Tibial nerve (tissue), 4 donors: ENCODE measurements around the gene NUP210. TPM values are rescaled to one million over a fixed set of nuclear protein-coding genes. Genes with fewer than 3 reads are reported as not detected.

Source experiments
- DNase-seq, 2 donors: peaks; one replicate each; pipeline ENCODE4 v3.0.0-alpha.2; 2019; ENCODE audit warnings: low spot score in 2 of 2
- H3K27ac ChIP-seq, 4 donors: fragments of 200-600 bp; sonication (generic) in 3 of 4; one replicate each; pipeline ENCODE4 v1.5.1; 2017 to 2019; ENCODE audit warnings: mild to moderate bottlenecking in 1 of 4
- H3K27me3 ChIP-seq, 2 donors: fragments of 200-600 bp; sonication (generic) in 1 of 2; one replicate each; pipeline versions ENCODE4 v1.5.1 to v1.6.0; 2017 to 2019
- H3K36me3 ChIP-seq, 3 donors: fragments of 200-600 bp; sonication (generic); one replicate each; pipeline ENCODE4 v1.5.1; 2018 to 2019
- H3K4me1 ChIP-seq, 4 donors: fragments of 200-600 bp; sonication (generic) in 3 of 4; one replicate each; pipeline ENCODE4 v1.5.1; 2017 to 2019
- H3K4me3 ChIP-seq, 4 donors: fragments of 200-600 bp; sonication (generic) in 3 of 4; one replicate each; pipeline ENCODE4 v1.5.1; 2017 to 2019; ENCODE audit warnings: mild to moderate bottlenecking in 1 of 4, moderate library complexity in 1 of 4
- H3K9me3 ChIP-seq, 4 donors: fragments of 200-600 bp; sonication (generic) in 3 of 4; one replicate each; pipeline ENCODE4 v1.5.1; 2017 to 2019
- EP300 ChIP-seq, 2 donors: sonication (generic); formaldehyde crosslinking; IDR thresholded peaks; one replicate each; pipeline ENCODE4 v1.6.1; 2017; ENCODE audit warnings: antibody characterized with exemption in 2 of 2, mild to moderate bottlenecking in 1 of 2
- POLR2A ChIP-seq, 2 donors: fragments of 450-650 bp; IDR thresholded peaks; one replicate each; pipeline ENCODE4 v1.6.1; 2017; ENCODE audit warnings: antibody characterized with exemption in 2 of 2, mild to moderate bottlenecking in 2 of 2, moderate library complexity in 2 of 2
- WGBS, 2 donors: methylation state at CpG; one replicate each; pipeline ENCODE4 v1.1.5; 2018; 5-methylcytosine and 5-hydroxymethylcytosine counted together
- total RNA-seq, 4 donors: library from RNA; depleted of rRNA; stranded (reverse); fragments of >200 nt; gene quantifications; one replicate each; pipeline ENCODE4 v1.1.0, GENCODE V29; 2016
- TF ChIP-seq, protein P1 (sequence below), 5 experiments: fragments of 200-600 bp in 3 of 5; fragments of 450-650 bp in 2 of 5; sonication (generic) in 3 of 5; IDR thresholded peaks; one replicate each; pipeline ENCODE4 v1.5.1; 2016 to 2019; ENCODE audit warnings: antibody characterized with exemption in 5 of 5, mild to moderate bottlenecking in 3 of 5, moderate library complexity in 2 of 5

The NUP210 gene
- total RNA-seq, 4 donors from 2014 or later = 1.3 to 9.3 (median 2.0) TPM

DNA sequence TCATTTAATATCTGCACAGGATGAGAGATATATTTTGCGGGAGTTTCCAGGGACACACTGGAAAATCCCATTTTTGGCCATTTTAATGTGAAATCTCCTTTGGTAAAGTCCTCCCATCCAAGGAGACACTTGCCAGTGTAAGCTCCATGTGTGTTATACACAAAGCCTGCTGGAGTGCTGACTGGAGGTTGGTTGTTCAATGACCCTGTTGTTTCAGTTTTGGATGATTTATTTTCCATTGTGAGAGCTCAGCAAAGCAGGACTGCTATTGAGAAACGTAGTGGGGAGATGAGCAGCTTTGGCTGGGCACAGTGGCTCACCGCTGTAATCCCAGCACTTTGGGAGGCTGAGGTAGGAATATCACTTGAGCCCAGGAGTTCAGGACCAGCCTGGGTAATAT is 127.7 kb downstream of the NUP210 start:
- 68 to 70% methylated on average over 3 of the region's 3 CpGs for WGBS, 2 donors
- Histone ChIP-seq H3K36me3 (no peaks in the 10 kb centered on the region), H3K4me1 (no peaks in the 10 kb centered on the region), H3K9me3 (no peaks in the 10 kb centered on the region), H3K27ac (no peak overlapping the region), H3K27me3 (peaks cover 0 to 15% of the 10 kb centered on the region in 2 donors), H3K4me3 (no peak overlapping the region)
- TF ChIP-seq, protein P1, sequence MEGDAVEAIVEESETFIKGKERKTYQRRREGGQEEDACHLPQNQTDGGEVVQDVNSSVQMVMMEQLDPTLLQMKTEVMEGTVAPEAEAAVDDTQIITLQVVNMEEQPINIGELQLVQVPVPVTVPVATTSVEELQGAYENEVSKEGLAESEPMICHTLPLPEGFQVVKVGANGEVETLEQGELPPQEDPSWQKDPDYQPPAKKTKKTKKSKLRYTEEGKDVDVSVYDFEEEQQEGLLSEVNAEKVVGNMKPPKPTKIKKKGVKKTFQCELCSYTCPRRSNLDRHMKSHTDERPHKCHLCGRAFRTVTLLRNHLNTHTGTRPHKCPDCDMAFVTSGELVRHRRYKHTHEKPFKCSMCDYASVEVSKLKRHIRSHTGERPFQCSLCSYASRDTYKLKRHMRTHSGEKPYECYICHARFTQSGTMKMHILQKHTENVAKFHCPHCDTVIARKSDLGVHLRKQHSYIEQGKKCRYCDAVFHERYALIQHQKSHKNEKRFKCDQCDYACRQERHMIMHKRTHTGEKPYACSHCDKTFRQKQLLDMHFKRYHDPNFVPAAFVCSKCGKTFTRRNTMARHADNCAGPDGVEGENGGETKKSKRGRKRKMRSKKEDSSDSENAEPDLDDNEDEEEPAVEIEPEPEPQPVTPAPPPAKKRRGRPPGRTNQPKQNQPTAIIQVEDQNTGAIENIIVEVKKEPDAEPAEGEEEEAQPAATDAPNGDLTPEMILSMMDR (IDR thresholded peaks at IDR 0.05) = no peak
- TF ChIP-seq EP300 (IDR thresholded peaks at IDR 0.05) = no peak
- no peak for TF ChIP-seq POLR2A (IDR thresholded peaks at IDR 0.05)
- no peak for DNase-seq

DNA sequence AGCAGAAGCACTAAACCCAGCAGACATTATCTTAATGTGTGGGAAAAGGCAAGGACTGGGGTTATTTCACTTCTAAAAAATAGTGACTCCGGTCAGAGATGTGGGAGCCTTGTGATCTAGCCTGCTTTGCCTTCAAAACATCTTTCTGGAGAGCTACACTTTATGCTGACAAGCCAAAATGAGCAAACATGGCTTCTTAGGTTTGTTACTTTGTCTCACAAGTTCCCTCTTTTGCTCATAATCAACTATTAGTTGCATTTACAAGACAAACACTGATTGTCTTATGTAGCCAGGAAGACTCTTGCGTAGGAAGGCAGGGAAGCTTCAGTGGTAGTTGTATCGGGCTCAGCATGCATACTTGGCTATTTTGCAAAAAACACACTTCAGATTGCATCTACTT is 129.2 kb downstream of the NUP210 start:
- H3K4me1 ChIP-seq = no peaks in the 10 kb centered on the region
- no peak for TF ChIP-seq EP300 (IDR thresholded peaks at IDR 0.05)
- TF ChIP-seq, protein P1 (IDR thresholded peaks at IDR 0.05) = no peak
- TF ChIP-seq POLR2A (IDR thresholded peaks at IDR 0.05) = no peak
- DNase-seq = no peak
- H3K36me3 ChIP-seq = no peaks in the 10 kb centered on the region
- no peak overlapping the region for H3K4me3 ChIP-seq
- H3K9me3 ChIP-seq = peaks cover 0 to 8% (median 0%) of the 10 kb centered on the region in 4 donors
- peaks cover 0 to 5% of the 10 kb centered on the region in 2 donors for H3K27me3 ChIP-seq
- H3K27ac ChIP-seq = no peak overlapping the region
- 69 to 76% methylated on average over 3 of the region's 3 CpGs for WGBS, 2 donors

DNA sequence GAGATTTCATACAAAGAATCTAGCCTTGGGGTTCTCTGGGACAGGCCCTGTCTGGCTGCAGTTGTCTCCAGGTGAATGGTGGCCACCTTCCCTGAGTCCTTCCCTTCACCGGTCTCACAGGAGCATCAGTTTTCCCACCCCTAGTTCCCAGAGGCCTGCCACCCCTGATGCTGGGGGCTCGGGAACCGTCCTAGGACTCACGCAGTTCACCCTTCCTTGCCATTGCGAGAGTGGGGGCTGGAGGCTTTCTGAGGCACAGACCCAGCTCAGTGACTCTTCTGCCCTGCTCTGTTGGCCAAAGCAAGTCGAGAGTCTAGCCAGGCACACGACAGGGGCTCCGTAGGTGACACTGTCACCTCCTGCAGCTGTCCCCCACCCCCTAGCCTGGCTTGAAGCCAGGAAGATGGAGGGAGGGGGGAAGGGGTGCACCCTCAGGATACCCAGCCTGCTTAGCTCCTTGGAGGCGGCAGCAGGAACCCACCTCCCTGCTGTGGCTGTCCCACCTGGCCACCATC is 130.3 kb downstream of the NUP210 start:
- Histone ChIP-seq H3K9me3 (peaks cover 0 to 8% (median 0%) of the 10 kb centered on the region in 4 donors), H3K36me3 (no peaks in the 10 kb centered on the region), H3K27ac (no peak overlapping the region), H3K27me3 (peaks cover 0 to 8% of the 10 kb centered on the region in 2 donors), H3K4me3 (no peak overlapping the region), H3K4me1 (no peaks in the 10 kb centered on the region)
- WGBS, 2 donors = 80 to 83% methylated on average over 9 of the region's 9 CpGs
- DNase-seq = no peak
- no peak for TF ChIP-seq POLR2A (IDR thresholded peaks at IDR 0.05)

DNA sequence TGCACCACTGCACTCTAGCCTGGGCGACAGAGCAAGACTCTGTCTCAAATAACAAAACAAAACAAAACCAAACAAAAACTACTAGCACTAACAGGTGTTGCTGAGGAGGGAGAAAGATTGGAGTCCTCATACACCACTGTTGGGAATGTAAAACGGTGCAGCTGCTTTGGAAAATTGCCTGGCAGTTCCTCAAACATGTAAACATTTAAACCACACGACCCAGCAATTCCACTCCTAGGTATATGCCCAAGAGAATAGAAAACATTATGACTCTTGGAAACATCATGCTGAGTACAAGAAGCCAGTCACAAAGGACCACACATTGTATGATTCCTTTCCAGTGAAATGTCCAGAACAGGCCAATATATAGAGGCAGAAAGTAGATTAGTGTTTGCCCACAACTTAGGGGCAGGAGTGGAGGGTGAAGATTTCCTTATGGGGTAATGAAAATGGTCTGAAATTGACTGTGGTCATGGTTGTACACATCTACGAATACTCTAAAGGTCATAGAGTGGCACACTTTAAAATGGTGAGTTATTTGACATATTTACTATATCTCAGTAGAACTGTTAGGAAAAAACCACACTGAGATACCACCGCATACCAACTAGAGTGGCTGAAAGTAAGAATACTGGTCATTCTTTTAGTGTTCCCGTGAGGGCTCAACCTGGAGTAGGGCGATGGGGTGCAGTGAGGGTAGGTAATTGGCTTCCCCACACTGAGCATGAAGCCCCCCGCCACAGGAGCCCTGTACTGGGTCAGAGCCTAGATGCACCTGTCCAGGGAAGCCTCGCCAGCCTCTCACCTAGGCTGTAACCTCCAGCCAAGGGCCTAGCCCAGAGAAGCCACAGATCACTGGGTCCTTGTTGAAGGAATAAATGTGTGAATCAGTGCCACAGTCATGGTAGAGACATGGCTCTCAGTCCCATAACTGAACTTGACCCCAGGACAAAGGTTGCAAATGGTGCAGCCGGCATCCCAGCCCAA is 131.1 kb downstream of the NUP210 start:
- no peak overlapping the region for H3K4me3 ChIP-seq
- DNase-seq = no peak
- peaks cover 0 to 9% of the 10 kb centered on the region in 2 donors for H3K27me3 ChIP-seq
- H3K9me3 ChIP-seq = peaks cover 0 to 15% (median 0%) of the 10 kb centered on the region in 4 donors
- H3K4me1 ChIP-seq = no peaks in the 10 kb centered on the region
- WGBS, 2 donors = 75% methylated on average over 9 to 10 of the region's 10 CpGs
- H3K27ac ChIP-seq = no peak overlapping the region
- no peaks in the 10 kb centered on the region for H3K36me3 ChIP-seq
- TF ChIP-seq EP300 (IDR thresholded peaks at IDR 0.05) (no peak), POLR2A (IDR thresholded peaks at IDR 0.05) (no peak)

DNA sequence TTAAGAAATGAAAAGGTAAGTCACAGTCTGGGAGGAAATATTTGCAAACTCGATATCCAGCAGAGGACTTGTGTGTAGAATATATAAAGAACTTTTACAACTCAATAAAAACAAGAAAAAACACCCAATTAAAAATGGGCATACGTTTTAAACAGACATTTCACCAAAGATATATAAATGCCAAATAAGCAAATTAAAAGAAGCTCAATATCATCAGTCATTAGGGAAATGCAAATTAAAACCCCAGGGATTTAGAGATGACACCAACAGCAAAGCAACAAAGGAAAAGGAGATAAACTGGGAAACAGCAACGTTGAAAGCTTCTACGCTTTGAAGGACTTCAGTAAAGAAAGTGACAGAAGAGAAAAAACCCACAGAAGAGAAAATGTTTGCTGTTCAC is 132.3 kb downstream of the NUP210 start:
- no peaks in the 10 kb centered on the region for H3K36me3 ChIP-seq

More for the DNA sequence above, 132.3 kb downstream of the NUP210 start:
- Histone ChIP-seq H3K4me3 (no peak overlapping the region), H3K27me3 (peaks cover 0 to 18% of the 10 kb centered on the region in 2 donors), H3K4me1 (peaks cover 0 to 6% (median 0%) of the 10 kb centered on the region in 4 donors), H3K9me3 (peaks cover 0 to 21% (median 2%) of the 10 kb centered on the region in 4 donors), H3K27ac (no peak overlapping the region)
- WGBS, 2 donors = 75 to 77% methylated on average over 4 of the region's 4 CpGs
- TF ChIP-seq, protein P1 (IDR thresholded peaks at IDR 0.05) = no peak
- TF ChIP-seq POLR2A (IDR thresholded peaks at IDR 0.05) (no peak), EP300 (IDR thresholded peaks at IDR 0.05) (no peak)
- no peak for DNase-seq
